GM12892 (cell line): Measurements from ENCODE around the gene IDH2.

ENCODE experiments used
- POLR2A ChIP-seq: IDR thresholded peaks from 2 replicates; pipeline ENCODE4 v1.6.1; 2011; ENCODE audit warnings: low read depth, low read length, control low read depth
- POLR2AphosphoS5 ChIP-seq: IDR thresholded peaks from 2 replicates; pipeline ENCODE4 v1.6.1; 2011; ENCODE audit warnings: low read depth, low read length, control low read depth

GRCh38 chr15:90037961-90038631 is 64.2 kb downstream of the IDH2 start:
- no peak for TF ChIP-seq POLR2A
- no peak for TF ChIP-seq POLR2AphosphoS5
